ENCODE measurements around the gene SMAGP. TPM values are rescaled to one million over a fixed set of nuclear protein-coding genes. Genes with fewer than 3 reads are reported as not detected.
A peak's percentile ranks its signal among the peaks of the same experiment; 100 is the strongest.

SMAGP gene
- total RNA-seq, 3 donors from 2014 or later: 35.0 to 88.6 (median 85.6) TPM

DNA sequence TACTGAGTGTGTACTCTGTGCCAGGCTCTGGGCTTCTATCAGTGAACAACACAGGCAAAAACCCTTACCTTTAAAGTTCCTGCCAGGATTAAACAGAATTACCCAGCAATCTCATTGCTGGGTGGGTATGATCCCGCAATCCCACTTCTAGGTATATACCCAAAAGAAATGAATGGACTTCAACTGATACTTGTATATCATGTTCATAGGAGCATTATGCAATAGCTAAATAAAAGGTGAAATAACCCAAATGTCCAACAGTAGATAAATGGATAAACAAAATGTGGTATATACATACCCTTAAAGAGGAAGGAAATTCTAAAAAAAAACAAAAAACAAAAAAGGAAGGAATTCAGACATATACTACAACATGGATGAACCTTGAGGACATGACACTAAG lies 16.9 kb downstream of the SMAGP start:
- Histone ChIP-seq H3K4me1 (ENCODE audit: low read depth) (no peaks in the 10 kb centered on the region), H3K9me3 (no peaks in the 10 kb centered on the region), H3K36me3 (ENCODE audit: low read depth) (no peaks in the 10 kb centered on the region), H3K4me3 (no peak overlapping the region)
- ATAC-seq (no peak), DNase-seq (no peak)
- intact Hi-C loops (cut with DNase I, micrococcal nuclease): no loop called here
- no peak for TF ChIP-seq CTCF (IDR thresholded peaks at IDR 0.05)

DNA sequence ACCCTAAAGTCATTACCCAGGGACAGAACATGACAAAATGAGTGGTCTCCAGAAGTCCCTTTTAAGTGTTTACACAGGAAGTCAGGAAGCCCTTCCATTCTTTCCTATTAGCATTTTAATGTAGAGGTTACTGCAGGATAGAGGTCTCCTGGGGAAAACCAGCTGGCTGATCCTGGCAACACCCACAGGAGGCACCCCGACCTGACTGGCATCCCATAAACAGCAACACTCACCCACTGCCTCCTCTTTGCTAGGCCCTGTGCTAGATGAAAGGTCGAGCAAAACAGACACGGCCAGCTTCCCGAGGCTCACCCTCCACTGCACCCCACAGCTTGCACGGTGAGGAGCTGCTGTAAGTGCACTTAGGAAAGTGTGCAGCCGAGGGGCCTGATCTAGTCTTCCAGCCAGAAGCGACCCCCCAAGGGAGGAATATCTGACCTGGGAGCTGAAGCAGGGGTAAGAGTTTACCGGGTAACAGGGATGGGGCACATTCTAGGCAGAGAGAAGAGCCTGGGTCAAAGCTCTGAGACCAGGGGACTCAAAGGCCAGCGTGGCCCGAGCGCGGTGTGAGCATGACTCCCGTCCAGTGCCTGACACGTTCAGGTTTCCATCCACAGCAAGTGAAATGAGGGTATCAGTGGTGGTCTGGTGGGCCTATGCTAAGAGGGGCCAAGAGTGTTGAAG lies 22.6 kb downstream of the SMAGP start:
- H3K4me1 ChIP-seq (ENCODE audit: low read depth): peaks cover 7% of the 10 kb centered on the region
- TF ChIP-seq CTCF (IDR thresholded peaks at IDR 0.05): no peak
- H3K36me3 ChIP-seq (ENCODE audit: low read depth): no peaks in the 10 kb centered on the region
- H3K4me3 ChIP-seq: no peak overlapping the region
- DNase-seq: no peak
- intact Hi-C loops (cut with DNase I, micrococcal nuclease): no loop called here
- ATAC-seq: peak; percentile 8
- H3K9me3 ChIP-seq: no peaks in the 10 kb centered on the region

DNA sequence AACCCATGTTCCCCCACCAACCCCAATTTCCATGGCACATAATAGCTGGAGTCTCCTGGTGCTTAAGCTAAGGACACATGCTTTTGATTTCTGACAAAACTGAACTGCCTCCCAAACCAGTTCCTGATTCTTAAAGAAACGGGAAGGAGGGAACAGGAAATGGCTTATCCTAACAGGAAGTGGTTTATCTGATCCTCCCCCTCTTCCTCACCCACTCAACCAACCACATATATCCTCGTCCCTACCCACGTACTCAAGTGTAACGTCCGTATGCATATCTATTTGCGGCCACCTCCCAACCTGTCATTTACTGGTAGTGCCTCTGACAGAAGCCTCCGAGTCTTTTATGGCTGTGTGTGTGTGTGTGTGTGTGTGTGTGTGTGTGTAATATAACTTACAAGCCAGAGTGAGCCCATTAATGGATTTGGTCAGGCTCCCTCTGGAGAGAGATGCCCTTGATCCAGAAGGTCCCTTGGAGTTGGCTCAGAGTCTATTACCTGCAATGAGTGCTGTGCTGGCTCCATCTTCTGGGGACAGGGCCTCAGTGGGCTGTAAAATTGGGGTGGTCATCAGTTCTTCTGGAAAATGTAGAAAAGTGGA lies 23.9 kb downstream of the SMAGP start:
- Histone ChIP-seq H3K4me3 (no peak overlapping the region), H3K9me3 (no peaks in the 10 kb centered on the region), H3K4me1 (ENCODE audit: low read depth) (peaks cover 7% of the 10 kb centered on the region), H3K36me3 (ENCODE audit: low read depth) (no peaks in the 10 kb centered on the region)
- ATAC-seq: peak; percentile 82
- intact Hi-C loops (cut with DNase I, micrococcal nuclease): no loop called here
- peak in 1 of 3 donors; percentile 54 for DNase-seq
- TF ChIP-seq CTCF (IDR thresholded peaks at IDR 0.05): no peak

DNA sequence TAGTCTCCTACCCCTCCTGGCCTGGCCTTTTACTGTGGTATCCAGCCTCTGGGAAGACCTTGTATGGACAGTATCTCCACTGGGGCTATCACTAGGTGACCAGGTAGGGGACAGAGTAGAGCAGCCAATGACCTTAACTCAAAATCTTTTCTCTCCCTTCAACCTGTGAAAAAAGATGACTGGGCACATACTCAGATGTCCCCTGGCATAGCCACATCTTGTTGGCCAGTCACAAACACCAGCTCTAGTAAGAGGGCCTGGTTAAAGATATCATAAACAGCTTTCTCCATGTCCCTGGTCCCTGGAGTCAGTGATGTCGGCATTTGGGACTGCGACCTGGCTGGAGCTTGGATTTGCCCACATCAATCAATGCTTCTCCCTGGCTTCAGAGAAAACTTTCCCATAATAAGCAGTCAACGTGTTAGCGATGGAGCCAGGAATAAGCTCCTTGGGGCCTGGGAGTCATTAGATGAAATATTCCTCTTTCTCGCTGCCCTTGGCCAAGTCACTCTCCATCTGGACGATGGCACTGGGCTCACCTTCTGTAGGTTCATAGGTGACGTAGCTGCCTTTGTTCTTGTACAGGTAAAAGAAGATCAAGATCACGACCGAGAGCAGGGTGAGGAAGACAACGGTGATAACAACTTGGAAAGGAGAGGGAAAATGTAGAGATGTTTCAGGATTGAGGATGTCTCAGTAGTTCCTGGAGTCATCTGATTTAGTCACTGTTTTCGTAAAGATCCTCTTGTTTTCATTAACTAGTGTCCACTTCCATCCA lies 24.6 kb downstream of the SMAGP start:
- H3K4me1 ChIP-seq (ENCODE audit: low read depth): peaks cover 12% of the 10 kb centered on the region
- intact Hi-C loops (cut with DNase I, micrococcal nuclease): no loop called here
- TF ChIP-seq CTCF (IDR thresholded peaks at IDR 0.05): no peak
- DNase-seq (no peak), ATAC-seq (no peak)
- no peak overlapping the region for H3K4me3 ChIP-seq
- H3K9me3 ChIP-seq: no peaks in the 10 kb centered on the region
- H3K36me3 ChIP-seq (ENCODE audit: low read depth): peaks cover 5% of the 10 kb centered on the region

DNA sequence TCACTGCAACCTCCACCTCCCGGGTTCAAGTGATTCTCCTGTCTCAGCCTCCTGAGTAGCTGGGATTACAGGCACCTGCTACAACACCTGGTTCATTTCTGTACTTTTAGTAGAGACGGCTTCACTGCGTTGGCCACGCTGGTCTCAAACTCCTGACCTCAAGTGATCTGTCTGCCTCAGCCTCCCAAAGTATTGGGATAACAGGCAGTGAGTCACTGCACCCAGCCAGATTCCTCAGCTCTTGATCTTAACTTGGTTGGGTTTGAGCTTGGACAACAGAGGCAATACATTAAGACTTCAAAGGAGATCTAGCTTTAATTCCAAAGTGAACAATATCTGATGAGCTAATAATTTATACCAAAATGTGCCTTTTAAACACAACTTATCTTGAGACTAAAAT lies 25.9 kb downstream of the SMAGP start:
- ATAC-seq (no peak), DNase-seq (no peak)
- Histone ChIP-seq H3K4me1 (ENCODE audit: low read depth) (peaks cover 22% of the 10 kb centered on the region), H3K9me3 (no peaks in the 10 kb centered on the region), H3K36me3 (ENCODE audit: low read depth) (peaks cover 7% of the 10 kb centered on the region), H3K4me3 (no peak overlapping the region)
- TF ChIP-seq CTCF (IDR thresholded peaks at IDR 0.05): no peak
- intact Hi-C loops (cut with DNase I, micrococcal nuclease): no loop called here
